NT2/D1 (cell line): ENCODE measurements around the gene CAMSAP2.
"Not testable (repeated sequence)": the region's sequence is repeated elsewhere in the genome, so short reads cannot be mapped to it uniquely, and the experiment has no call there.

Source experiments
- DNase-seq: peaks from one replicate; pipeline ENCODE4 v3.0.0-alpha.2; 2011; ENCODE audit warnings: low read depth, low spot score
- H3K27me3 ChIP-seq: 2 replicates; pipeline ENCODE4 v1.6.0; 2011; ENCODE audit warnings: mild to moderate bottlenecking; ENCODE audit not compliant: insufficient read length, insufficient read depth
- H3K36me3 ChIP-seq: 2 replicates; pipeline ENCODE4 v1.6.1; 2011; ENCODE audit warnings: mild to moderate bottlenecking, low read length, mixed read lengths; ENCODE audit not compliant: insufficient read depth, insufficient read length
- H3K4me1 ChIP-seq: 2 replicates; pipeline ENCODE4 v1.5.1; 2011; ENCODE audit not compliant: insufficient read depth, insufficient read length
- H3K4me3 ChIP-seq: 2 replicates; pipeline ENCODE4 v1.5.1; 2011; ENCODE audit warnings: low read depth; ENCODE audit not compliant: insufficient read length
- H3K9ac ChIP-seq: 2 replicates; pipeline ENCODE4 v1.6.0; 2011; ENCODE audit warnings: low read depth; ENCODE audit not compliant: insufficient read length
- H3K9me3 ChIP-seq: 2 replicates; pipeline ENCODE4 v1.5.1; 2011; ENCODE audit warnings: mild to moderate bottlenecking, low read length; ENCODE audit not compliant: insufficient read depth
- SUZ12 ChIP-seq: IDR thresholded peaks from 2 replicates; pipeline ENCODE4 v1.6.1; 2011; ENCODE audit not compliant: insufficient read length, insufficient read depth; ENCODE audit errors: extremely low read depth
- YY1 ChIP-seq: IDR thresholded peaks from 2 replicates; pipeline ENCODE4 v1.6.1; 2011; ENCODE audit not compliant: insufficient read length, insufficient read depth
- ZNF274 ChIP-seq: IDR thresholded peaks from 2 replicates; pipeline ENCODE4 v1.6.1; 2011; ENCODE audit warnings: mild to moderate bottlenecking, low read depth, low read length

The CAMSAP2 gene

DNA sequence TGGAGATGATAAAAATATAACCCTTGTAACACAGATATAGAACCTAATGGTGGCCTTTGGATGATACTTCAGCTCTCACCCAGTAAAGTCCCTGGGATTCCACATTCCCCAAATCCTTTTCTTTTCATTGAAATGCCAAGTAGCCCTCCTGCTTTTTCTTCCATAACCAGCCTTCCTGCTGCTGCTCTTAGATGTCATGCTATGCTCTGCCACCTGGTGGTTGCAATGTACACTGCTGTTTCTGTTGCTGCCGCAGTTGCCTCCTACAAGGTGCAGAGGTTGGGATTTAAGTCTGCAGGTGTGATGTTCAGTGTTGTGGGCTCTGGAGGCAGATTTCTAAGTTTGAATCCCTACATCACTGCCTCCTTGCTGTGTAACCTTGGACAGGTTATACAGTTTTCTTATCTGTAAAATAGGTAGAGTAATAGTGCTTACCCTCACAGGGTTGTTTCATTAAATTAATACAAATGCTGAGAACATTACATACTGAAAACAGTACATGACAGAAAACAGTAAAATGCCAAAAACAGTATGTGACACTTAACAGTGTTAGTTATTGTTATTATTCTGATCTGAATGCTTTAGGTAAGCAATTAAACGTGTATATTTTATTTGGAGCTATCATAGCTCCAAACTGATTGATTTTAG, 64.3 kb downstream of the CAMSAP2 start:
- H3K9me3 ChIP-seq, result no peaks in the 10 kb centered on the region
- TF ChIP-seq ZNF274, result no peak
- TF ChIP-seq SUZ12, result no peak
- TF ChIP-seq YY1, result no peak
- H3K4me3 ChIP-seq, result no peak overlapping the region
- H3K36me3 ChIP-seq, result peaks cover 11% of the 10 kb centered on the region
- no peak overlapping the region for H3K9ac ChIP-seq
- no peaks in the 10 kb centered on the region for H3K4me1 ChIP-seq
- peak; percentile 97 for DNase-seq
- H3K27me3 ChIP-seq, result no peaks in the 10 kb centered on the region

DNA sequence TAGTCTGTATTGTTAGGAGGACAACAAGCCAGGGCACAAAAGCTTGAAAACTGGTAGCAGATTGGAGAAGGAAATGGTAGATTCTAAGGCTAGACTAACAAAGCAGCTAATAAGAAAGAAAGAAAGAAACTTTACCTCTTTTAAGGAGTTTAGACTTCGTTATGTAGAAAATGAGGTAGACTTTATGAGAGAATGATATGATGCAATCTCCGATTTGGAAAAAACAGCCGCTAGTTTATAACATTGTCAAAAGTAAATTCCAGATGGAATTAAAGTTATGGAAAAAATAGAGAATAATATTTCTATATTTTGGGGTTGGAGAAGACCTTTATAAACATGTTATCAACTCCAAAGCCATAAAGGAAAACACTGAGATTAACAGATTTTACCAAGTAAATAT, 67.0 kb downstream of the CAMSAP2 start:
- TF ChIP-seq SUZ12 (no peak), ZNF274 (no peak), YY1 (no peak)
- no peaks in the 10 kb centered on the region for H3K9me3 ChIP-seq
- H3K36me3 ChIP-seq, result peaks cover 36% of the 10 kb centered on the region
- H3K9ac ChIP-seq, result no peak overlapping the region
- no peak overlapping the region for H3K4me3 ChIP-seq
- no peaks in the 10 kb centered on the region for H3K4me1 ChIP-seq
- H3K27me3 ChIP-seq, result no peaks in the 10 kb centered on the region
- DNase-seq, result no peak

DNA sequence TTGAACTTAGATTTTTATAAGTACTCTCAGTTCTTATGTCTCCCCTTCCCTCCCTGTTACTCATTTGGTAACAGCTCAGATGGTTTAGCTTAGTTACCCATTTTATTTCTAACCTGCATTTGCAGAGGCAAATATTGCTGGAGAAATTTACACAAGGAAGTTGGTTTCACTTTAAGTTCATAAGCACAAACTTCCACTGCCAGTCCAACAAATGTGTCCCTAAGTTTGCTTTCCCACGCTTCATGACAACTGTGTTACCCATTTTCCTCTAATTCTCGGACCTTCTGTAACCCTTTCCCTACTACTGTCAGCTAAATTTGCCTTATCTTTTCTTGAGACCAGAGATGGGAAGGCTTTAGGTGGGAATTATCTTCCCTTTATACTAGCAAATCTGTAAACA, 70.2 kb downstream of the CAMSAP2 start:
- no peak overlapping the region for H3K9ac ChIP-seq
- no peaks in the 10 kb centered on the region for H3K27me3 ChIP-seq
- no peak for DNase-seq
- TF ChIP-seq SUZ12, result no peak
- no peak for TF ChIP-seq ZNF274
- TF ChIP-seq YY1, result no peak
- H3K9me3 ChIP-seq, result no peaks in the 10 kb centered on the region
- H3K4me3 ChIP-seq, result no peak overlapping the region
- H3K4me1 ChIP-seq, result no peaks in the 10 kb centered on the region
- H3K36me3 ChIP-seq, result peaks cover 47% of the 10 kb centered on the region

DNA sequence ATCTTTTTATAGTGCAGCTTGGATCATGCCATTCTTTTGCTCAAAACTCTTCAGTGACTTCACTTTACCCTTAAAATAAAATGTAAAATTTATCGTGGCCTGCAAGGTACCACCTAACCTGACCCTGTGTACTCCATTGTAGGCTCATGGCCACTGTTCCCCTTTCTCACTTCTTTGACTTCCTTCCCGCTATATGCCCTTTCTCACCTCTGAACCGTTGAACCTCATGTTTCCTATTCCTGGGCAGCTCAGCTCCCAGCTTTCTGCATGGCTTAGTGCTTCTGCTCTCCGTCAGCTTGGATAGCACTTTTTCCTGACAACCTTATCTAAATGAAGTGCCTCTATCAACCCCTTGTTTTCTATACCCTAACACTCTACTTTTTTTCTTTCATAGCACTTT, 73.0 kb downstream of the CAMSAP2 start:
- DNase-seq, result no peak
- H3K4me3 ChIP-seq, result no peak overlapping the region
- H3K36me3 ChIP-seq, result peaks cover 56% of the 10 kb centered on the region
- no peaks in the 10 kb centered on the region for H3K9me3 ChIP-seq
- no peaks in the 10 kb centered on the region for H3K27me3 ChIP-seq
- no peaks in the 10 kb centered on the region for H3K4me1 ChIP-seq
- no peak overlapping the region for H3K9ac ChIP-seq
- no peak for TF ChIP-seq SUZ12

DNA sequence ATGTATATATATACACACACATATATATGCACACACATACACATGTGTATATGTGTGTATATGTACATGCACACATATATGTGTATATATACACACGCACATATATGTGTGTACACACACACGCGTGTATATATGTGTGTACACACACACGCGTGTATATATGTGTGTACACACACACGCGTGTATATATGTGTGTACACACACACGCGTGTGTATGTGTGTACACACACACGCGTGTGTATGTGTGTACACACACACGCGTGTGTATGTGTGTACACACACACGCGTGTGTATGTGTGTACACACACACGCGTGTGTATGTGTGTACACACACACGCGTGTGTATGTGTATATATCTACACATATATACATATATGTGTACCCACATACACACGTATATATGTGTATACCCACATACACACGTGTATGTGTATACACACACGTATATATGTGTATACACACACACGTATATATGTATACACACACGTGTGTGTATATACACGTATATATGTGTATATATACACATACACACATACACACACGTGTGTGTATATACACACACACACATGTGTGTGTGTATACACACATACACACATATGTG, 78.0 kb downstream of the CAMSAP2 start:
- not testable (repeated sequence) for DNase-seq, H3K9ac ChIP-seq
- H3K36me3 ChIP-seq, result peaks cover 40% of the 10 kb centered on the region

DNA sequence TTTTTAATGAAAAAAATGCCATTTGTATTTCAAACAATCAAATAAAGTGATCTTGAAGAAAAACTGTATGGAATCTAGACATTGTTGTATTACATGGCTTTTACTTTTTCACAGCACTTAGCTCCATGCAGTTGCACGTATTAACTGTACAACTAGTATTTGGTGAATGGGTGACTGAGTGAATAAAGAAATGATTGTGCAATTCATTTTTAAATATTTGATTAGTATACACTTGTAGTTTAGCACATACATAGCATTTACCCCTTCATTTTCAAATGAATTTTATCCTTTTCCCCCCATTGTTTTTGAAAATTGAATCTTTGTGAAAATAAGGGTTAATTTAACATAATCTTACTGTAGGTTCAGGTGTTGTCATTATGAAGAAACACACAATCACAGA, 79.6 kb downstream of the CAMSAP2 start:
- no peak for TF ChIP-seq ZNF274
- no peak for TF ChIP-seq SUZ12
- TF ChIP-seq YY1, result no peak

More for the DNA sequence above, 78.0 kb downstream of the CAMSAP2 start:
- not testable (repeated sequence) for H3K9me3 ChIP-seq, H3K4me1 ChIP-seq, H3K4me3 ChIP-seq, H3K27me3 ChIP-seq

DNA sequence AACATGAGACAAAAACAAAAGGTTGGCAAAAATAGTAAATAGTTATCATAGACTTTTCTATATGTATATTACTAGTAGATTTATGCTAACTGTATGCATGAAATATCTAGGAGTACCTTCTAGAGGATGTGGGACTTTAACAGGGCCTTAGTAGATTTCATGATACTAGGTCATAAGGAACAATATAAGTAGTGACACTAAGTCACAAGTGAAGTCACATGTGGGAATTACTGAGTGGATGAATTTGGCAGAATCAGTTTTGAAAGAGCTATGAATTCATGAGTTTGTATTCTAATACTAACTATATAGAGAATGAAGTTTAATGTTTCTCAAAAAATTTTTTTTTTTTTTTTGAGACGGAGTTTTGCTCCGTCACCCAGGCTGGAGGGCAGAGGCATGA, 81.0 kb downstream of the CAMSAP2 start:
- H3K27me3 ChIP-seq, result no peaks in the 10 kb centered on the region
- H3K4me1 ChIP-seq, result no peaks in the 10 kb centered on the region
- no peaks in the 10 kb centered on the region for H3K9me3 ChIP-seq
- no peak overlapping the region for H3K4me3 ChIP-seq
- no peak for TF ChIP-seq SUZ12
- no peak for TF ChIP-seq YY1
- TF ChIP-seq ZNF274, result no peak
- no peak overlapping the region for H3K9ac ChIP-seq
- peaks cover 43% of the 10 kb centered on the region for H3K36me3 ChIP-seq
- no peak for DNase-seq

More for the DNA sequence above, 79.6 kb downstream of the CAMSAP2 start:
- H3K36me3 ChIP-seq, result peaks cover 43% of the 10 kb centered on the region
- H3K9me3 ChIP-seq, result no peaks in the 10 kb centered on the region
- no peaks in the 10 kb centered on the region for H3K27me3 ChIP-seq
- H3K4me3 ChIP-seq, result no peak overlapping the region
- H3K4me1 ChIP-seq, result no peaks in the 10 kb centered on the region
- DNase-seq, result no peak
- no peak overlapping the region for H3K9ac ChIP-seq
